Activated T-cell treated with anti-CD3 and anti-CD28 coated beads, Interleukin-2, amount 50 U/mL, for 1 hour (primary cell): Measurements from ENCODE around the gene NAB1.

Experiments used
- DNase-seq: peaks from one replicate; pipeline ENCODE4 v3.0.0-alpha.2; 2020

NAB1 gene

DNA sequence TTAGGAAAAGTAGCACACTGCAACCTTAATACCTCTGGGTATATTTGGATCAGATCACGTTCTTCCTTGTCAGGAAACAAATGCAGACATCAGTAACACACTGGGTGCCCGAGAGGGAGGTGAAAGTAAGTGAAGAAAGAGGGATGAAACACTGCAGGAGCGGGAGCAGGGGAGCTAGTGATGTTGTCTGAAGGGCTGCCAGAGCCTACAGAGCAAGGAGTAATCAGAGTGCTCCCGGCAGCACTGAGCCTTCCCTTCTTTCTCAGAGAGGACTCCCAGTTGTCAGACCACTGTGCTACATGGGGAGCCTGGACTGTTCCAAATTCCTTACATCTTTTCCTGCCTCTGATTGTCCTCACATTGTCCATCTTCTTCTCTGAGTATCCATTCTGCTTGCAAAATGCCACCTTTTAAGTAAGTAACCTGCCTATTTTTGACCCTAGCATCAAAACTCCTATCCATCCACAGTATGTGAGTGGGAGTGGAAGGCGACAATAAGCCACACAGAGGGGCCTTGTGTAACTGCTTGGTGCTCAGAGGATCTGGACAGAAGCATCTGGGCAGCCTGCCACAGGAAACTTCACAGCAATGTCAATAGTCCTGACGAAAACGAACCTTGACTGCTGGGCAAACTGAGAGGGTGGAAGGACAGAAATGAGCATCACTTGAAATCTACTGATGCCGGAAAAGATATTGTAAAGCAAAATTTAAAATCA is 10.8 kb upstream of the NAB1 start:
- no peak for DNase-seq

DNA sequence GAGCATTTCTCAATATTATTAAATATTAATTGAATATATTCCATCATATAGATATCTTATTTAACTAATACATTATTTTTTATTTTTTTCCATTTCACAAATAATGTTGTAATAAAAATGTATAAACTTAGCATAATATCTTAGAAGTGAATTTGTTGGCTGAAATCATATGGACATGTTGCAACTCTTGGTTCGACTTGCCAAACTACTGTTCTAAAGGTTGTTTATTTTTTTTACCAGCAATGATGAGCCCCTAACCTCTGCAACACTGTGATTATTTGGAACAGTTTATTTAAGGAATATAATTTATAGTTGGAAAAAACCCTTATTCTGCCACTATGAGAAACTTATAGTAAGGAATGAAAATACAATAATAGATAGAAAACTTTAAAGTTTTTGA is 8.8 kb upstream of the NAB1 start:
- no peak for DNase-seq

DNA sequence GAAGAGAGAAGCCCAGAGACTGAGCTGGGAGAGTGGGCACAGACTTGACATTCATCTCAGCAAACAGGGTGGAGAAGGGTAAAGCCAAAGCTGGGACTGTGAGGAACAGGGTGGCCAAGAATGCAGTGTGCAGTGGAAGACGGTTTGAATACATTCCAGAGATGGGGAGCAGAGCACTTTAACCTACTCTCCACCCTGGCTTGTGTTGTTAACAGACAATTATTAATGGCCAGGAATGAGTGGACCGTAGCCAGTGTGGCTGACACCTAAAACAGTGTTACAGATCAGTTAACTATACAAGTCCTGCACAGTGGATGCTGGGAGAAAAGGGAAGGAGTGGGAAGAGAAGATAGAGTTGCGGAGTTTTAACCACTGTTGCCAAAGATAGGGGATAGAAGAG is 7.4 kb upstream of the NAB1 start:
- no peak for DNase-seq

DNA sequence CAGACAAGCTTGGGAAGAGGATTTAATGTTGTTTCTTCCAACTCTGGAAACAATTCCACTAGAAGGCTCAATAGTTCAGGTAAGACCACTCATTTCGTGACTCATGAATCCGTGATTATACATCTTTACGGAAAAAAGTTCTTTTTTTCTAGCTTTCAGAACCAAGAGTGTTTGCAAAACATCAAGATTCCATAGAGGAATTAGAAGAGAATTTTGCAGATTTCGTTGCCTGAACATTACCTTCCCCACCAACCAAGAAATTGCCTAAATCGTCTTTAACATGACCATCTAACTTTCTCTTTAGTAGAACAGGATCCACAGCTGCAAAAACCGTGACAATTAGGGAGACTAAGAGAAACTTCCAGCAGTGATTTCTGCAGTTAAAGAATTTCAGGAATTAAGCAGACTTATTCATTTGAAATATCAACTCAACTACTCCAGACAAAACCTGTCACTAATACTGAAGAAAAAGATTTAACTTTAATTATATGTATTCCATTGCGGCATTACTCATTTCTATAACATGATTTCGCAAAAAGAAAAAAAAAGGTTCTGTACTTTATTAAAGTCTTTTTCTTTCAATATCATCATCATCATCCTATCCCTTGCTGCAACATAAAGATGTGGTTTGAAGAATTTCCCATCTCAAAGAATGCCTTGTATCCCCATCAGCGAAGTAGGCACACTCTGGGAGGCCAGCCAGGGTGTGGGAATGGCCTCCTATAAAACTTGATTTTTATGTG is 1.9 kb upstream of the NAB1 start:
- no peak for DNase-seq

DNA sequence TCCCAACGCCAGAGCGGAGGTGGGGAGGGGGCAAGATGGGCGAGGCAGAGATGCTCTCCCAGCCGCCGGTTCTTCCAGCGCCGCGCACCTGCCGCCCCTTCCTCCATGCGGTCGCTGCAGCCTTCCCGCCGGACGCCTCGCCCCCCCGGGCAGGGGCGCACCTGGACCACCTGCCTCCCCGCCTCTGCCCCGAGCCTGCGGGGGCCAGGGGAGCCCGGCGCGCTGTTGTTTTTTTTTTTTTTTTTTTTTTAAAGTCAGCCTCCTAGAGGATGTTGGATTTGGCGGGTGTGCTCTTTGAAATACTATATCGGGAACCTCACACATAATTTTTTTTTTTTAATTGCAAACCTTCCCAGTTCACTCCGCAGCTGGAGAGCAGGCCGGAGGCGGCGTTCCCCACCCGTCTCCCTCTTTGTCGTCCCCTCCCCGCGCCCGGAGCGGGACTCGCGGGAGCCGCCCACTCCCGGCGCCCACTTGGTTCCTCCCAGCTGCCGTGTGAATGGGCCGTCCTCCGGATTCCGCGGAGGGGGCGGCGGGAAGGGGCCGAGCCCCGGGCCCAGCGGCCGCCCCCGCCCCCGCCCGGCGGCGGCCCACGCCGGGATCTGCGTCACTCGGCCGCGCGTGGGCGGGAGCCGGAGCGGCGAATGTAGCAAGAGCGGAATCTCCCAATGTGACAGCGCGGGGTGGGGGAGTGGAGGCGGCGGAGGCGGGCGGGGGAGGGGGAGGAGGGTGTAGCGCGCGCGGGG is 421 bp upstream of the NAB1 start:
- peak; percentile 92 for DNase-seq

DNA sequence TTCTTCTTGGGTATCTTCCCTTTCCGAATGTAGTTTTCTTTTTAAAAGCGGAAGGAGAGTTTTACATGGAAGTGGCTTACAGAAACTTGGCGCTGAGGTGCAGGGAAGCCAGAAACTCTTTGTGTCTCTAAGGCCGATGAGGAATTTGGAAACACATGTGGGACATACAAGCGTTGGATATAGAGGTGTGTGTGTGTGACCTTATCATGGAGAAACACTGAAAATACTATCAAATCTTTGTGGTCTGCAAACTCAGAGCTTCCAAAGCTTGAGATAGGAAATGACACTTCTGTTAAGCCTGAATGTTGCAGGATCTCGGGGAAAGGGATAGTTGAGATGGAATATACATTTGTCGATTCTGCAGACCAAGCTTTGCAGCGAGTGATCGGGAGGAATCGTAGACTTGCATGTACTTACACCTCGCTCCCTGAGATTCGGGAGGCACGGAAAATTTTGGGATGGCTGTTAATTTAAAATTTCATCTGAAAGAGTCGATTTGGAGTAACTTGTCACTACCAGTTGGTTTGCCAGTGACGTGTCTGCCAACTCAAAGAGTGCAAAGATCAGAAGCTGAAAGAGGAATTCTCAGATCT is 1.0 kb downstream of the NAB1 start:
- no peak for DNase-seq

DNA sequence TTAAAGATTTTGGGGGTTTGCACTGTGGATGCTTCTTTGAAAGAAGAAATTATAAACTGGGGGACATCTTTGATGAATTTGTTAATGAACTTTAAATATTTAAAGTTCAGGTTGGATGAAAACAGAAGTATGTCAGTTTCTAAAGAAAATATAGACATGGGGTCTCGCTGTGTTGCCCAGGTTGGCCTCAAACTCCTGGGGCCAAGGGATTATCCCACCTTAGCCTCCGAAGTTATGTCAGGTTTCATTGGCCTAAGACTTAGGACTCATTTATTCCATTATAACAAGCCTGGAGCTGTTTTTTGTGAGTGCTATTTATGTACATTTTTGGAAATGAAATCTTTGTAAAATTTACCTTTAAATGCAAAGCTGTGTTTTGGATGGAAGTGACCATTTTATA is 2.5 kb downstream of the NAB1 start:
- no peak for DNase-seq

DNA sequence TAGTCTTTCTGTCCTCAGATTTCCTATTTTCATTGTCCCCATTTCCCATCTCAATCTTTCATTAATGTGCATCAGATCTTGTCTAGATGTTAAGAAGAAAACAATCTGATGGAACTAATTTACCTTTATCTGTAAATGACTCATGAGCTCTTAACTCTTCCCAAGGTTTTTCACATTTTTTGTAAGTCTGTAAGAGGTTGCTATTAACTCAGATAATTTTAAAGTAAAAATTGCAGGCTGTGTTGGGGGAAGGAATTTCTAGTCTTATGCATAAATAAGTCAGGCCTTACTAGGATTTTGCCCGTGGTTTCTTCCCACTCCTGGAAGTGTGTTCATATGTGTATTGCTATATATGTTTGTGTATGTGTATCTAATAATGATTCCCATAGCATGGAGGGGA is 4.3 kb downstream of the NAB1 start:
- DNase-seq, result no peak

DNA sequence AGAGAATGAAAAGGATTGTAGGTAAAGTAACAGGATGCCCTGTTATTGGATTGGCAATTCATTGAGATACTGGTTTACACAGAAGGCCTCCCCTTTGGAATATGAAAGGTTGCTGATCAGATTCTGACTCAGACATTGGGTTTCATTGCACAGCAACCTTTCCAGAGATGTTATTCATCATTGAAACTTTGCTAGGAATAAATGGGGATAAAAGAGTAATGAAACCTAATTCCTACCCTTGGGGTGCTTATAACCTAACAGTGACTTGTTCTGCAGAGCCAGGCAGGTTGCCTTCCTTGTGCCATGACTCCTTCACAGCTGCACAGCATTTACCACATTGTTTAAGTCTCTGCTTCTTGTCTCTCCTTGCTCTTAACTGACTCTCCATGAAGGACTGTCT is 5.0 kb downstream of the NAB1 start:
- DNase-seq, result no peak

DNA sequence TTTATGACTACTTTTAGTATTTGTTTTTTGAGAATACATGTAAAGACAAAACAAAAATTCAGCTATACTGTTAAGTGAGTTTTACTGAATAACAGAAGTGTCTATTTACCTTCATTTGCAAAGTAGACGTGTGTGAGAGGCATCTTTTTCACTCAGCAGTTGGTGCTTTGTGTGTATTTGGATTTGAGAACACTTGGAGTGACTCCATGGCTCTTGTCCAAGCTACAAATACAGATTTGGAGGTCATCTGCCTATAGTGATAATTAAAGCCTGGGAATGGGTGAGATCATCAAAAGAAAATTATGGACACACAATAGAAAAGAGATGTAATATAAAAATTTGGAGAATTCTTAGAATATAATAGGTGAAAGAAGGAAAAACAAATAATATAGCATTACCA is 6.2 kb downstream of the NAB1 start:
- no peak for DNase-seq

DNA sequence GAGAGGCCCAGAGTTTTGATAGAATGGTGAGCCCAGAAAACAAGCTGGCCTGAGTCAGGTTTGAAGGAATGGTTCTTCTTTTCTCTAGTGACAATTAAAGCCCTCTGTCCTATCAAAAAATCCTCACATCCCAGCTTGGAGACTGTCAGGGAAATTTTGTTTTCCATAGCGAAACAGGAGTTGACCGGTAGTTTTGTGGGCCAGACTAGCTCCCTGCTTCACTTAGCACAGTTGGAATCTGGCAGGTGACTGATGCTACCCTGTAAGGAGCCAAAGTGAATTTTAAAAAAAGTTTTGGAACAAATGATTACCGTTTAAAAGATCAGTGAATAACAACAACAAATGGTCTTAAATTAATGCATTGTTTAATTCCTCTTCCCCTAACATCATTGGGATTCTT is 6.7 kb downstream of the NAB1 start:
- no peak for DNase-seq

DNA sequence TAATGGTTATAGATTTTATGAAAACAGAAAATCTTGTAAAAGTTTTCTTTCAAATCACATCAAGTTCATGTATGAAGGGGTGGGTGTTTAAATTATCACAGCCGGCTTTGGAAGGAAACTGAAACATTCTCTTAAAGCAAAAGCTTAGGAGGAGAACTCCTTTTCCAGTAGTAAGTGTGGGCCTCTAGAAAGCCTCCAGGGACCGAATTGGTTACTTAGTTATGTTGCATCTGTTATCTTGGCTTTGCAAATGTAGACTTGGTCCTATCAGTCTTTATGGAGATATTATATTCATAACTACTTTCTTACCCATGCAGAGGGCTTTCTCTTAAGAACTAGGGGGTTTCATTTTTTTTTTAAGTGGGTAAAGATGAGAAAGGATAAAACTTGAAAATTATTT is 7.4 kb downstream of the NAB1 start:
- DNase-seq, result no peak

DNA sequence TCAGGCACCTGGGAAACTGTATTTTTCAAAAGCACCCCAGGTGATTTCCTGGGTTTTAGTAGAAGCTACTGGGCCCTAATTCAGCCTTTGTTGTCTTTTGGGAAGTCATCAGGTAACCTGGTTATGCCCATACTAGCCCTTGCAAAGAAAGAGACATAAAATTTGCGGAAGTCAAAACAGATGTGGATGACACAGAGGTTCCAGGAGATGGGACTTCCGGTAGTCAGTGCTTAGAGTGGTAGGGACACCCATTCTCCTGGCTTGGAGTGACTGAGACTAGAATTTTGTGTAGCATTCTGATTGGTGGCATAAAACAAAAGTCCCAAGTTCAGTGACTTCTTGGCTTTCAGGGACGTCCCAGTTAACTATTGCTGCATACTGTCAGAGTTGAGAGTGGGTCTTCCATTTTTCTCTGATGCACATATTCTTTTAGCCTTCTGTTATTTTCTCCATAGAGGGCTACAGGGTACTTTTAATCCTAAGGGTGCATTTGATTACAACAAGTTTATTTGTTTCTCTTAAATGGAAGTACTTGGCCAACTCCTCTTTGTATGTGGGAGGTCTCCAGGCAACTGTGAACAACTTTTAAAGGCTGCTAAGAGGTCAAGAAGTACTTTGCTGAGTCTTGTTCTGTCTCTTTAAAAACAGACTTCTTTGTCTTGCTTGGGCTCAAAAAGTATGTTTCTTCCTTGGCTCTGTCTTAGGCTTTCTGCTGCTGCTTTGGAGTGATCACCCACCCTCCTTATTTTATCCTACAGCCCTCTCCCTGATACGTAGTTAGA is 8.8 kb downstream of the NAB1 start:
- DNase-seq, result no peak

DNA sequence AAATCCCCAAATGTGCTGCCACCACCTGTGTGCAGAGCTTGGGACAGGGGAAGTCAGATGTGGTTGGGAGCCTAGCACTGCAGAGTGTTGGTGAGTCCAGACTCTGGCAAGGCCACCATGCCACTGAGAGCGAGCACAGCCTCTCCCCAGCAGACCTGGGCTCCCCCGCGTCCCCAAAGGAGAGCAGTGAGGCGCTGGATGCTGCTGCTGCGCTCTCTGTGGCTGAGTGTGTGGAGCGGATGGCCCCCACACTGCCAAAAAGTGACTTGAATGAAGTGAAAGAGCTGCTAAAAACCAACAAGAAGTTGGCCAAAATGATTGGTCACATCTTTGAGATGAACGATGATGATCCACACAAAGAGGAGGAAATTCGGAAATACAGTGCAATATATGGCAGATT is 10.7 kb downstream of the NAB1 start:
- DNase-seq, result no peak

DNA sequence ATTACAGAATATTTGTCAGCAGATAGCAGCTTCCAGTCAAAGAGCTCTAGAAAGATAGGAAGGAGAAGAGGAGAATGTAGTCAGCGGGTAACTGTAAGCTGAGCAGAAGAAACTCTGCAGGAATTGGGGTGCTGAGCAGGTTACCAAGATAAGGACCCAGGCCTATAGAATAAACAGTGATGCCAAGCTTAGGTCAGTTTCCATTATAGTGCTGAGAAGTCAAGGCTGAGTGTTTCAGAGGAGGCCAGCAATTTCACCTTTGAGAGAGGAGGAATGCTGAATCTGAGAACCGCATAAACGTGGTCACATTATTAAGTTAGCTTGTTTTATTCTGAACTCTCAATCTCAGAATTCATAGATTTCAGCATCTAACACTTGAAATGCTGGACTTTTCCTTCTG is 13.9 kb downstream of the NAB1 start:
- DNase-seq, result no peak

DNA sequence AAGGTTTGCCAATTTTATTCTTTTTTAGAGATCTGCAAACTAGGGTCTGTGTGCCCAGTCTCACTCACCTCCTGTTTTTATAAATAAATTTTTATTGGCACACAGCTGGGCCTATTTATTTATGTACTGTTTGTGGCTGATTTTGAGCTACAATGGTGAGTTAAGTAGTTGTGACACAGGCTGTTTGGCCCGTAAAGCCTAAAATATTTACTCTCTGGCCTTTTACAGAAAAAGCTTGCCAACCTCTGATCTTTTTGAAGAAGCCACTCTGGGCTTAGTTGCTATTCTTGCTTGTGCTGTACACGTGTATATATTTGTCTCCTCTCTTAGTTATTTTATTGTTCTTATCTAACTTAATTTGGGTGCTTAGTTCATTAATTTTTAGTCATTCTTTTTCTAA is 14.5 kb downstream of the NAB1 start:
- DNase-seq, result no peak

DNA sequence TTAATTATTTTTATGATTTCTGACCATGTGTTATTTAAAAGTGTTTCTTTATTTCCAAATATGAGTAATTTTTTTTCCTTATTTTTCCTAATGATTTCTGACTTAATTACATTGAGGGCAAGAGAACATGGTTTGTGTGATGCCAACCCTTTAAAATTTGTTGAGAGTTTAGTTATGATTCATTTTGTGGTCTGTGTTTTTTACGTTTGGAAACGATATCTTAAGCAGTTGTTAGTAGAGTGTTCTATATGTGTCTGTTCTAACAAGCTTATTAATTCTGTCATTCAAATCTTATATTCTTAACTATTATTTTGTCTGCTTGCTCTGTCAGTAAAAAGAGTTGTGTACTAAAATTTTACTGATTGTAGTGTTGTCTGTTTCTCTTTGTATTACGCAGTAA is 15.0 kb downstream of the NAB1 start:
- no peak for DNase-seq

DNA sequence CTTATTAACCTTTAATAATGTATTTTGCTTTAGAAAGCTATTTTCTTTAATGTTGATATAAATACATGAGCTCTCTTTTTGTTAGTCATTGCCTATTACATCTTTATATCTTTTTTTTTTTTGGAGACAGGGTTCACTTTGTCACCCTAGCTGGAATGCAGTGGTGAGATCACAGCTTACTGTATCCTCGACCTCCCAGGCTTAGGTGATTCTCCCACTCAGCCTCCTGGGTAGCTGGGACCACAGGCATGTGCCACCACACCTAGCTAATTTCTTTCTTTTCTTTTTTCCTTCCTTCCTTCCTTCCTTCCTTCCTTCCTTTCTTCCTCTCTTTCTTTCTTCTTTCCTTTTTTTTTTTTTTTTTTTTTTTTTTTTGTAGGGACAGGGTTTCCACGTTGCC is 15.4 kb downstream of the NAB1 start:
- DNase-seq, result no peak

DNA sequence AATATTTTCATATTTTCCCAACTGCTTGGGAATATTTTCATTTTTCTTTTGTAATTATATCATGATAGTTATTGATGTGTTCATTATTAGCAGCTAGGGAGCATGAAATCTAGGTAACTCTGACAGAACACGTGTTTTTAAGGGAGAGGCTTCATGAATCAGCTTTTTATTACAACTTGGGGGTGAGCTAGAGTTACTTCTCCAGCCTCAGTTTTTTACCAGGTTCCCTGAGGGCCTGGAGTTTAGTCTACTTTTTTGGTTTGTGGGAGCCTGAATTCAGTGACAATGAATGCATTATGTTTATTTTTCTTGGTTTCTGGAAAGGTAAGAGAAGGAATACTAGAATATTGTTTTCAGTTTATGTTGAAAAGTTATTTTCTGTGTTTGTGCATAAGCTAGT is 18.0 kb downstream of the NAB1 start:
- no peak for DNase-seq

DNA sequence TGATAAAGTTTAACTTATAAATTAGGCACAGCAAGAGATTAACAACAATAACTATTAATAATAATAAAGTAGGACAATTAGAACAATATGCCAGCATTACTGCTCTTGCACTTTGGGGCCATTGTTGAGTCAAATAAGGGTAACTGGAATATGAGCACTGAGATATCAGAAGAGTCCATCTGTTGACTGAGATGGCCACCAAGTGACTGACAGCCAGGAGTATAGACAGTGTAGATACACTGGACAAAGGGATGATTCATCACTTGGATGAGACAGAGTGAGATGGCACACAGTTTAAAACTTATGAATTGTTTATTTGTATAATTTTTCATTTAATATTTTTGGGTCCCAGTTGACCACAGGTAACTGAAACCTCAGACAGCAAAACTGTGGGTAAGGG is 20.0 kb downstream of the NAB1 start:
- DNase-seq, result no peak

DNA sequence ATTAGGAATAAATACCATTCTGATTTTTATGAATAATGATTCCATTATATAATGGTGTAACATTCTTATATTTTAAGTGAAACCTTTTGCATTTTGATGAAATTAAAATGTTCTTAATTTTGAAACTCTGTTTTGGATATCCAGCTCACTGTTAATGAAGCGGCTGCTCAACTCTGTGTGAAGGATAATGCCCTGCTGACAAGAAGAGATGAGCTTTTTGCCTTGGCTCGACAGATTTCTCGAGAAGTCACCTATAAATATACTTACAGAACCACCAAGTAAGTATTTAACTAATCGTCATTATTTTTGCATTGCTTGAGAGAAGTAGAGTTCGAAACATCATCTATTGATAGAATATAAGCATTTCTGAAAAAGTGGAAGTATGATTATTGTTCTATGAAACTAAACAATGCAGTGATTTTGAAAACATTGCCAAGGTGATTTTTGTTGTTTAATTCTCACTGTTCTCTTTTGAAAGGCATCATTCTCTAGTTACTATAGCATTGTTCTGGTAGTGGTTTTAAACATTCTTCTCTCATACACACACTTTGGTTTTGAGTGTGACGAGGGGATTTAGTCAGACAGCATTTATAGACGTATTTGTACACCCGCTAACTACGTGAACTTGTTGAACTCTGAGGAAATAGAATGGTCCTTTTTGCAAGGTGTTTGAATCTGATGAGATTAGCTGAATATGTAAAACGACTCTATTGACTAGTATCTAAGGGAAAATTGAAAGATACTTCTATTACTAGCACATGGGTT is 21.5 kb downstream of the NAB1 start:
- no peak for DNase-seq

DNA sequence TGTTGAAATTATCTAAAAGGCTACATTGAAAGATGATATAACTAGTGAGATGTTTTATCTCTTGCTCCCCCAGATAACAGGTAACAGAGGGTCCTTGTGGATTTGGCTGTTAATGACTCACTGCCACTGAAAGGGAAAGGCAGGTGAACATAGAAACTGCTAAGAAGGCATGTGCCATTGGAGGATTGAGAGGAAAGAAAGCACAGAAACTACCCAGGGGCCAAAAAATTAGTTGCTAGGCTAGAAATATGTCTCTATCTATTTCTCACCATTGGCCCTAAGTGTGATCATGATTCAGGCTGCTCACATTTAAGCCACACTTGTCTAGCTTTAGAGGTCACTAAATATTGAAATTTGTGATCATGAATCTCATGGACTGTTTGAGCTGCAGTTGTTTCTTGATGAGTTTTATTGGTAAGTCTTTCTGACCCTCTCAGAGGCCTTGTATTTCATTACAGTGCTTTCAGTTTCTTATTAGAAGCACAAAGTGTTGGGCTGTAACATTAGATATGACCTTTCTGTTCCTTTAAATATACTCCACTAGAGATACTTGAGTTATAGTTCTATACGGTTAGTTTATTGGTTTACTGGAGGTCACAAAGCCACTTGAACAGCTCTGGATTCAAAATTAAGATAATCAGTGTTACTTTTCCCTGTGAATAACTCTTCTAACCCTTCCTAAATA is 26.2 kb downstream of the NAB1 start:
- no peak for DNase-seq
